IMR-90 (cell line): ENCODE measurements around the gene SEPTIN8.

ENCODE experiments used
- CTCF ChIP-seq: conservative IDR thresholded peaks from 2 replicates; pipeline ENCODE4 v1.5.1; 2012; ENCODE audit warnings: mild to moderate bottlenecking, low read depth, low read length, improper control_type of control experiment
- FOS ChIP-seq: fragments of 150-350 bp; IDR thresholded peaks from 2 replicates; pipeline ENCODE4 v1.6.1; 2016; ENCODE audit warnings: low read depth, low read length

- TF ChIP-seq FOS (no peak), CTCF (no peak)
Measured at GRCh38 chr5:132750471-132751230, 26.4 kb downstream of the SEPTIN8 start.
